ENCODE results near the gene ACSL3.
A peak's percentile ranks its signal among the peaks of the same experiment; 100 is the strongest.
"Not testable (repeated sequence)": the region's sequence is repeated elsewhere in the genome, so short reads cannot be mapped to it uniquely, and the experiment has no call there.

The ACSL3 gene

GRCh38 chr2:222854773-222855700 is 5.8 kb upstream of the ACSL3 start:
- no peak for DNase-seq

GRCh38 chr2:222859786-222860612 is 837 bp upstream of the ACSL3 start:
- no peak for DNase-seq

GRCh38 chr2:222861411-222862105 is 722 bp downstream of the ACSL3 start:
- peak in 4 of 5 donors; percentile 7 to 43 (median 20) for DNase-seq

- DNase-seq, result no peak
Observed at GRCh38 chr2:222862106-222862908, 1.5 kb downstream of the ACSL3 start.

GRCh38 chr2:222862909-222863544 is 2.2 kb downstream of the ACSL3 start:
- DNase-seq, result no peak

GRCh38 chr2:222864296-222864695 is 3.5 kb downstream of the ACSL3 start:
- no peak for DNase-seq

- DNase-seq, result no peak
Observed at GRCh38 chr2:222865301-222865700, 4.5 kb downstream of the ACSL3 start.

GRCh38 chr2:222866358-222866960 is 5.6 kb downstream of the ACSL3 start:
- DNase-seq, result no peak

- not testable (repeated sequence) for DNase-seq
Observed at GRCh38 chr2:222868560-222869251, 7.9 kb downstream of the ACSL3 start.

GRCh38 chr2:222869252-222869560 is 8.4 kb downstream of the ACSL3 start:
- DNase-seq, result no peak

- no peak for DNase-seq
Observed at GRCh38 chr2:222871291-222871690, 10.5 kb downstream of the ACSL3 start.

- DNase-seq, result no peak
Observed at GRCh38 chr2:222872551-222872950, 11.7 kb downstream of the ACSL3 start.

- DNase-seq, result no peak
Observed at GRCh38 chr2:222875482-222875881, 14.6 kb downstream of the ACSL3 start.

GRCh38 chr2:222876947-222877346 is 16.1 kb downstream of the ACSL3 start:
- DNase-seq, result no peak

GRCh38 chr2:222877556-222878300 is 16.9 kb downstream of the ACSL3 start:
- DNase-seq, result no peak

- DNase-seq, result no peak
Observed at GRCh38 chr2:222878301-222878876, 17.6 kb downstream of the ACSL3 start.

- no peak for DNase-seq
Observed at GRCh38 chr2:222878877-222879603, 18.2 kb downstream of the ACSL3 start.

- DNase-seq, result no peak
Observed at GRCh38 chr2:222879604-222879933, 18.7 kb downstream of the ACSL3 start.

GRCh38 chr2:222882484-222882928 is 21.7 kb downstream of the ACSL3 start:
- no peak for DNase-seq

All from T-helper 1 cell (primary cell).